Brain microvascular endothelial cell (primary cell): Measurements from ENCODE around the gene TRIM2.

Source experiments
- DNase-seq: peaks from one replicate; pipeline ENCODE4 v3.0.0-alpha.2; 2020
- H3K27ac ChIP-seq: fragments of 250-450 bp; sonication (Bioruptor Pico); 2 replicates; pipeline ENCODE4 v1.5.1; 2020; ENCODE audit warnings: mild to moderate bottlenecking, moderate library complexity
- H3K27me3 ChIP-seq: fragments of 250-450 bp; sonication (Bioruptor Pico); replicated peaks from 2 replicates; pipeline ENCODE4 v1.5.1; 2020; ENCODE audit warnings: mild to moderate bottlenecking
- H3K36me3 ChIP-seq: fragments of 250-450 bp; sonication (Bioruptor Pico); replicated peaks from 2 replicates; pipeline ENCODE4 v1.5.1; 2020; ENCODE audit warnings: mild to moderate bottlenecking
- H3K4me3 ChIP-seq: 2 replicates; pipeline ENCODE4 v1.5.1; 2011; ENCODE audit warnings: low read depth, mild to moderate bottlenecking, control low read depth, low read length, moderate library complexity
- CTCF ChIP-seq: IDR thresholded peaks from 2 replicates; pipeline ENCODE4 v1.5.1; 2011; ENCODE audit warnings: low read depth, mild to moderate bottlenecking, moderate library complexity, low read length, control low read depth, inconsistent platforms; ENCODE audit errors: missing control alignments
- in situ Hi-C: cut with HindIII; loops from 2 replicates; pipeline ENCODE4 v1.10.0; 2017; ENCODE audit warnings: low sequenced_read_pairs, low pct_ligation_motif_present

TRIM2 gene

GRCh38 chr4:153221783-153222706 is 17.8 kb downstream of the TRIM2 start:
- no peaks in the 10 kb centered on the region for H3K27me3 ChIP-seq
- peak; percentile 75 for DNase-seq
- peak overlapping the region; percentile 70 for H3K4me3 ChIP-seq
- H3K27ac ChIP-seq: peak overlapping the region; percentile 63
- no peak for TF ChIP-seq CTCF
- no peaks in the 10 kb centered on the region for H3K36me3 ChIP-seq
- in situ Hi-C loops: no loop called here

- no peak for DNase-seq
- H3K4me3 ChIP-seq: peak overlapping the region; percentile 70
- no peak for TF ChIP-seq CTCF
- no peaks in the 10 kb centered on the region for H3K27me3 ChIP-seq
- H3K36me3 ChIP-seq: no peaks in the 10 kb centered on the region
- peak overlapping the region; percentile 63 for H3K27ac ChIP-seq
- in situ Hi-C loops: no loop called here
Measured at GRCh38 chr4:153222707-153223426, 18.6 kb downstream of the TRIM2 start.

- in situ Hi-C loops: no loop called here
Measured at GRCh38 chr4:153223427-153223801, 19.2 kb downstream of the TRIM2 start.

GRCh38 chr4:153223930-153224329 is 19.7 kb downstream of the TRIM2 start:
- H3K4me3 ChIP-seq: no peak overlapping the region
- no peak for DNase-seq
- H3K27me3 ChIP-seq: no peaks in the 10 kb centered on the region
- in situ Hi-C loops: no loop called here
- H3K36me3 ChIP-seq: no peaks in the 10 kb centered on the region
- H3K27ac ChIP-seq: no peak overlapping the region
- TF ChIP-seq CTCF: no peak

More at GRCh38 chr4:153223427-153223801, 19.2 kb downstream of the TRIM2 start:
- peak overlapping the region; percentile 63 for H3K27ac ChIP-seq
- H3K36me3 ChIP-seq: no peaks in the 10 kb centered on the region
- peak overlapping the region; percentile 70 for H3K4me3 ChIP-seq
- no peak for TF ChIP-seq CTCF
- H3K27me3 ChIP-seq: no peaks in the 10 kb centered on the region
- no peak for DNase-seq

- no peak overlapping the region for H3K27ac ChIP-seq
- no peak for TF ChIP-seq CTCF
- no peak overlapping the region for H3K4me3 ChIP-seq
- no peaks in the 10 kb centered on the region for H3K27me3 ChIP-seq
- in situ Hi-C loops: no loop called here
- DNase-seq: no peak
- H3K36me3 ChIP-seq: no peaks in the 10 kb centered on the region
Measured at GRCh38 chr4:153224474-153224873, 20.2 kb downstream of the TRIM2 start.
